ENCODE data around the gene TM4SF4. TPM values are rescaled to one million over a fixed set of nuclear protein-coding genes. Genes with fewer than 3 reads are reported as not detected.

TM4SF4 gene
- total and polyA plus RNA-seq, 2 experiments from 2014 or later: 0.46 TPM; not detected in 1

DNA sequence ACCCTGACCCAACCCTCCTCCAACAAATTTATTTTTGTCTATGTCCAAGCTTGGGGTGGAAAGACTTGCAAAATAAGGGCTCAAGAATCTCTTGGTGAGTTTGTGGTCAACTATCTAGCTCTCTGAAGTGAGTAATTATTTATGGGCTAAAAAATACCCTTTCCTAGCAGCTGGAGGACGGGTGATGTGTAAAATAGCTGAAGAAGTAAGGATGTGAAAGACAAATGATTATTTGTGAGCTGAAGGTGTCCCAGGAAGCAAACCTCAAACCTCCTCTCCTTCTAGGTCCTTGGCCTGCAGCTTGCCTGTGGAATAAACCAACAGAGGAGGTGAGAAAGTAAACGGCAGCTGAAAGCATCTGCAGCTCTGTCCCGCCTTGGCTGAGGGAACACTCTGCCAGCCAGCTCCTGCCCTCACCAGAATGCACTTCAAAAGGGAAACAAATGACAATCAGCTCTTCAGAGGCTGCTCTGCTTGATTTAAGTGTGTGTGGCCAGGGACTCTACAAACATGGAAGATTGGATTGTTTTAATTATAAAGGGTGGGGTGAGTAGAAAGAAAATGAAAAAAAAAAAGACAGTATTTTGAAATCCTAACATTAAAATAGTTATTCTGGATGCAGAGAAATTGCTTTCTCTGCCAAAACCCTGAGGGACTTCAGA, 60.3 kb downstream of the TM4SF4 start:
- TF ChIP-seq CTCF (IDR thresholded peaks at IDR 0.05; ENCODE audit: low read depth, low read length): no peak
- Histone ChIP-seq H3K4me3 (no peak overlapping the region), H3K4me1 (ENCODE audit: low read depth) (peaks cover 51% of the 10 kb centered on the region), H3K36me3 (no peaks in the 10 kb centered on the region), H3K27me3 (no peaks in the 10 kb centered on the region), H3K9me3 (ENCODE audit: low read depth) (no peaks in the 10 kb centered on the region), H3K27ac (peak overlapping the region; percentile 70)
- DNase-seq (ENCODE audit: low read depth in 1 of 2, low spot score in 1 of 2): peak; percentile 37 to 59

DNA sequence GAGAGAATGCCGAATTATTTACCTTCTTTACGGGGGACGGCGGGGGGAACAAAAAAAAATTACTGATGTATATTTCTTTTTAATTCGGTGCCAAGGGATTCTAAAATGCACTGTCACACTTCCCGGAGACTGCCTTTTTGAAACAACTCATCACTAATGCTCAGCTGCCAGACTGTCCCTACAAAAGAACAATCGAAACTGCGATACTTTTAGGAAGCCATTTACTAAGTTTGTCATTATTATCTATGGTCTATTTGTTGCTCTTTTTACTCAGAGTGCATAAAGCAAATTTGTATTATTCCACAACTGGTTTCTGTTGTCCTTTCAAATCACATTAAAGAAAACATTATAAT, 60.8 kb downstream of the TM4SF4 start:
- Histone ChIP-seq H3K4me3 (no peak overlapping the region), H3K36me3 (no peaks in the 10 kb centered on the region), H3K9me3 (ENCODE audit: low read depth) (no peaks in the 10 kb centered on the region), H3K27ac (peak overlapping the region; percentile 70), H3K27me3 (no peaks in the 10 kb centered on the region), H3K4me1 (ENCODE audit: low read depth) (peaks cover 55% of the 10 kb centered on the region)
- no peak for DNase-seq (ENCODE audit: low read depth in 1 of 2, low spot score in 1 of 2)
- TF ChIP-seq CTCF (IDR thresholded peaks at IDR 0.05; ENCODE audit: low read depth, low read length): no peak

DNA sequence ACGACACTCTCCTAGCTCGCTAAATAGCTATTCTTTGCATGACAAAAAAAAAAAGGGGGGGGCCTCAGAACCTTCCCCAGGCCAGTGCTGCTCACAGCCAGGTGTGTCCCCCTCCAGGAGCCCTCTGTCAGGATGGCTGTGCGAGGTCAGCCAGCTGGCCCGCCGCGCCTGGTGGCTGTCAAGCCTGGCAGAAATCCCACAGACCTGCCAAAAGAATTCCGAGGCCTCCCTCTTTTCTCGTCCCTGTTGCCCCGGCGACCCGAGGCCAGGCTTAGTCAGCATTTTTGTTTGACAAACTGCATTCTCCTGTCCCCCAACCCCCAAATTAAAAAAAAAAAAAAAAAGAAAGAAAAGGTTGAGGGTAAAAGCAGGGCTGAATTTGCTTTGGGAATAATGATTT, 61.9 kb downstream of the TM4SF4 start:
- Histone ChIP-seq H3K36me3 (peaks cover 5% of the 10 kb centered on the region), H3K27ac (peak overlapping the region; percentile 92), H3K9me3 (ENCODE audit: low read depth) (no peaks in the 10 kb centered on the region), H3K27me3 (no peaks in the 10 kb centered on the region), H3K4me1 (ENCODE audit: low read depth) (peaks cover 56% of the 10 kb centered on the region), H3K4me3 (no peak overlapping the region)
- TF ChIP-seq CTCF (IDR thresholded peaks at IDR 0.05; ENCODE audit: low read depth, low read length): no peak
- peak; percentile 72 to 85 for DNase-seq (ENCODE audit: low read depth in 1 of 2, low spot score in 1 of 2)

- Histone ChIP-seq H3K9me3 (ENCODE audit: low read depth) (no peaks in the 10 kb centered on the region), H3K4me1 (ENCODE audit: low read depth) (peaks cover 58% of the 10 kb centered on the region)
- no peak for DNase-seq (ENCODE audit: low read depth in 1 of 2, low spot score in 1 of 2)
Measured at GRCh38 chr3:149538371-149538770, 63.9 kb downstream of the TM4SF4 start.

GRCh38 chr3:149541091-149541491, 66.6 kb downstream of the TM4SF4 start:
- peaks cover 36% of the 10 kb centered on the region for H3K4me1 ChIP-seq (ENCODE audit: low read depth)
- H3K4me3 ChIP-seq: no peak overlapping the region
- peak overlapping the region; percentile 24 for H3K27ac ChIP-seq
- H3K36me3 ChIP-seq: peaks cover 13% of the 10 kb centered on the region
- TF ChIP-seq CTCF (IDR thresholded peaks at IDR 0.05; ENCODE audit: low read depth, low read length): peak; percentile 21
- DNase-seq (ENCODE audit: low read depth in 1 of 2, low spot score in 1 of 2): peak in 1 of 2 donors; percentile 29
- H3K27me3 ChIP-seq: no peaks in the 10 kb centered on the region
- H3K9me3 ChIP-seq (ENCODE audit: low read depth): no peaks in the 10 kb centered on the region

More at GRCh38 chr3:149538371-149538770, 63.9 kb downstream of the TM4SF4 start:
- no peak for TF ChIP-seq CTCF (IDR thresholded peaks at IDR 0.05; ENCODE audit: low read depth, low read length)
- Histone ChIP-seq H3K27ac (no peak overlapping the region), H3K4me3 (no peak overlapping the region), H3K27me3 (no peaks in the 10 kb centered on the region), H3K36me3 (peaks cover 13% of the 10 kb centered on the region)

Measured in cardiac muscle cell (in vitro differentiated cells and primary cell).